Naive thymus-derived CD4-positive, alpha-beta T cell (primary cell): ENCODE data around the gene MIPEP. TPM values are rescaled to one million over a fixed set of nuclear protein-coding genes. Genes with fewer than 3 reads are reported as not detected.
A peak's percentile ranks its signal among the peaks of the same experiment; 100 is the strongest.

Experiments
- ATAC-seq: fragments of 150-1000 bp; cut with Tn5 transposase; 2 replicates; pipeline ENCODE4 v1.10.0; 2021; ENCODE audit warnings: mild to moderate bottlenecking, moderate library complexity
- CTCF ChIA-PET: fragments of 350-600 bp; sonication (Branson Sonifier 250); formaldehyde crosslinking; loops from one replicate; lab custom pipeline; 2021; ENCODE audit warnings: antibody characterized with exemption; lab: Charles Lee
- POLR2A ChIA-PET: fragments of 350-600 bp; sonication (Branson Sonifier 250); formaldehyde crosslinking; loops from one replicate; lab custom pipeline; 2021; ENCODE audit warnings: antibody characterized with exemption, inconsistent platforms; lab: Charles Lee
- DNase-seq, 9 donors: peaks; one replicate each; pipeline versions ENCODE4 v3.0.0 to v3.0.0-alpha.2; 2020 to 2022; ENCODE audit warnings: mixed read lengths in 1 of 9
- H3K27ac ChIP-seq: one replicate; pipeline ENCODE4 v1.7.0; 2013; ENCODE audit warnings: mild to moderate bottlenecking, low read depth, low read length, moderate library complexity
- H3K27me3 ChIP-seq, 2 donors: one replicate each; pipeline ENCODE4 v1.7.0; 2013; ENCODE audit warnings: low read length in 2 of 2, mild to moderate bottlenecking in 2 of 2, moderate library complexity in 2 of 2; ENCODE audit not compliant: control insufficient read depth in 2 of 2, insufficient read depth in 2 of 2
- H3K36me3 ChIP-seq, 3 experiments: 1 replicate in 2 of 3; 2 replicates in 1 of 3; pipeline ENCODE4 v1.7.0; 2013; ENCODE audit warnings: low read length in 3 of 3, mild to moderate bottlenecking in 3 of 3, moderate library complexity in 1 of 3; ENCODE audit not compliant: insufficient read depth in 3 of 3, control insufficient read depth in 2 of 3
- H3K4me1 ChIP-seq, 2 donors: one replicate each; pipeline ENCODE4 v1.7.0; 2013; ENCODE audit warnings: low read length in 2 of 2, mild to moderate bottlenecking in 2 of 2, moderate library complexity in 1 of 2; ENCODE audit not compliant: control insufficient read depth in 2 of 2, insufficient read depth in 2 of 2
- H3K4me3 ChIP-seq: 2 replicates; pipeline ENCODE4 v1.7.0; 2013; ENCODE audit warnings: mild to moderate bottlenecking, low read length
- H3K9me3 ChIP-seq, 3 experiments: 1 replicate in 2 of 3; 2 replicates in 1 of 3; pipeline ENCODE4 v1.7.0; 2013; ENCODE audit warnings: low read length in 3 of 3; ENCODE audit not compliant: control insufficient read depth in 2 of 3
- H3K27ac Mint-ChIP-seq, 9 donors: one replicate each; pipeline ENCODE4 v1.8.0; 2020 to 2022; ENCODE audit warnings: mixed read lengths in 9 of 9, mild to moderate bottlenecking in 8 of 9, moderate library complexity in 5 of 9, inconsistent platforms in 2 of 9
- H3K27me3 Mint-ChIP-seq, 5 donors: one replicate each; pipeline ENCODE4 v1.8.0; 2021 to 2022; ENCODE audit warnings: mixed read lengths in 5 of 5, mild to moderate bottlenecking in 1 of 5
- H3K36me3 Mint-ChIP-seq, 5 donors: one replicate each; pipeline ENCODE4 v1.8.0; 2020 to 2022; ENCODE audit warnings: mixed read lengths in 5 of 5, mild to moderate bottlenecking in 3 of 5, inconsistent platforms in 1 of 5
- H3K4me1 Mint-ChIP-seq, 7 donors: one replicate each; pipeline ENCODE4 v1.8.0; 2020 to 2022; ENCODE audit warnings: mixed read lengths in 7 of 7, mild to moderate bottlenecking in 3 of 7, inconsistent platforms in 1 of 7
- H3K4me3 Mint-ChIP-seq, 10 donors: one replicate each; pipeline ENCODE4 v1.8.0; 2020 to 2022; ENCODE audit warnings: mild to moderate bottlenecking in 10 of 10, mixed read lengths in 10 of 10, moderate library complexity in 6 of 10, inconsistent platforms in 2 of 10
- H3K9me3 Mint-ChIP-seq, 11 donors: one replicate each; pipeline ENCODE4 v1.8.0; 2020 to 2022; ENCODE audit warnings: mixed read lengths in 11 of 11, mild to moderate bottlenecking in 4 of 11, inconsistent platforms in 1 of 11, moderate library complexity in 1 of 11
- intact Hi-C, 2 donors: fragments of 100-400 bp; cut with micrococcal nuclease; formaldehyde crosslinking; loops; one replicate each; pipeline ENCODE4 v1.15.1; 2023
- polyA plus RNA-seq, 2 donors: library from polyadenylated mRNA; unstranded; fragments of 300-500 nt; fragmentation: Illumina TruSeq; gene quantifications; one replicate each; pipeline ENCODE4 v1.2.3, GENCODE V29; 2021
- total RNA-seq, 6 experiments: library from RNA in 5 of 6; stranded (reverse) in 5 of 6; gene quantifications; 1 replicate in 5 of 6; 2 replicates in 1 of 6; pipeline ENCODE4 v1.2.3 and lab custom pipeline; 2021 to 2026

Gene MIPEP
- total and polyA plus RNA-seq, 7 experiments from 2014 or later = 8.0 to 20.7 (median 9.5) TPM

DNA sequence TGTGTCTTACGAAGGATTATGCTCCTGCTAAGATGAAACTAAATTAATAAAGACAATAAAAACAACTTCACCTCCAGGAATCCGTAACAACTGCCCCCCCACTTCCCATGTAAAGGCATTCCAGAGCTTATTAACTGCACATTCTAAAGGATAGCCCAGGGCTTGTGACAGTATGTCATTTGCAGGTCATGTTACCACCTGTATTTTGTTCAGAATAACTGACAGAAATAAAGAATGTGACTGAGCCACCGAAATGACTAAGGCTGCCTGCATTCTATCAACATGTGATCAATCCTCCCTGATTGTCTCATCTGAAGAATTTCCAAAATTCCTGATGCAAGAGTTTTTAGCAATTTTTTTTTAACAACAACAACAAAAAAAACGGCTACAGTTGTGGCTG is 117.2 kb downstream of the MIPEP start:
- Mint-ChIP-seq H3K4me3 (no peak overlapping the region), H3K27ac (no peak overlapping the region), H3K36me3 (peaks cover 0 to 19% (median 9%) of the 10 kb centered on the region in 5 donors), H3K4me1 (peaks cover 0 to 25% (median 9%) of the 10 kb centered on the region in 7 donors), H3K27me3 (no peaks in the 10 kb centered on the region), H3K9me3 (no peaks in the 10 kb centered on the region)
- intact Hi-C loops = loop anchor here in 1 of 2 donors (10.0 kb wide), 1 partner anchor 197 kb away; the partner anchor contains the start of gene TNFRSF19
- Histone ChIP-seq H3K27me3 (peaks cover 0 to 2% of the 10 kb centered on the region in 2 donors), H3K27ac (no peak overlapping the region), H3K36me3 (no peaks in the 10 kb centered on the region), H3K4me3 (no peak overlapping the region), H3K4me1 (no peaks in the 10 kb centered on the region), H3K9me3 (no peaks in the 10 kb centered on the region)
- ATAC-seq = no peak
- ChIA-PET CTCF (no interaction called here), POLR2A (no interaction called here)
- DNase-seq = no peak

DNA sequence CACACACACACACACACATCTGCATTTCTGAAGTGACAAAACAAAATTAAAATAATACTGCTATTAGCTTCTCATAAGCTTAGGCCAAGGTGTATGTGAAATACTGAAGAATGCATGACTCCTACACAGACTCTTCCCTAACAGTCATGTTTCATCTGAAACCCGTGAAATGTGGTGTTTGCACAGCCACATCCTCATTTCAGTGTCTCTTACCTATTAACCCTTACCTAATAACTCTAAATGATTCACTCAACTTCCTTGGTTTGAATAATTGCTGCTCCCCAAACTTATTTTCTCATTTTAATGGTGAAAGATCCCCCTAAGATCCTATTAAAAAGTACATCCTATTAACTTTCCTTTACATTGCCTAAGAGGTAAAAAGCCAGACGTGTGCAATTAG is 117.6 kb downstream of the MIPEP start:
- Histone ChIP-seq H3K36me3 (no peaks in the 10 kb centered on the region), H3K27me3 (peaks cover 0 to 2% of the 10 kb centered on the region in 2 donors), H3K9me3 (no peaks in the 10 kb centered on the region), H3K27ac (no peak overlapping the region), H3K4me1 (no peaks in the 10 kb centered on the region), H3K4me3 (no peak overlapping the region)
- ATAC-seq (peak; percentile 34), DNase-seq (no peak)
- intact Hi-C loops = loop anchor here in 1 of 2 donors (10.0 kb wide), 1 partner anchor 197 kb away; the partner anchor contains the start of gene TNFRSF19
- Mint-ChIP-seq H3K4me3 (no peak overlapping the region), H3K27ac (no peak overlapping the region), H3K27me3 (no peaks in the 10 kb centered on the region), H3K9me3 (no peaks in the 10 kb centered on the region), H3K36me3 (peaks cover 0 to 19% (median 7%) of the 10 kb centered on the region in 5 donors), H3K4me1 (peaks cover 0 to 21% (median 9%) of the 10 kb centered on the region in 7 donors)
- ChIA-PET CTCF (no interaction called here), POLR2A (no interaction called here)

DNA sequence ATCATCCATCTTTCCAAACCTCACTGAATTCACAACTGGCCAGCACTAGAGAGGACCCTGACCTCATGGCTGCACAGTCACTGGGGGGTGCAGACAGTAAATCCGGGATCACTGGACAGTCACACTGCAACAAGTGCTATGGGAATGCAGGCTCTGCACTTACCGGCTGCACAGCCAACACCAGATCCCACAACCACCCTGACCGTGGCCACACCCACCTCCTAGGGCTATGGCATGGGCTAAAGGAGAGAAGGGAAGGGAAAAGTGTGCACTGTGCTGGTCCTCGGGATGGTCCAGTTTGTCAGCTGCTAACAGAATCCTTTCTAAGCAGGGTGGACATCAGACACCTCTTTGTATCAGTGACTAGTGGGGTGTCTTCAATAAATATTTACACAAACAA is 118.2 kb downstream of the MIPEP start:
- Histone ChIP-seq H3K4me1 (no peaks in the 10 kb centered on the region), H3K27ac (no peak overlapping the region), H3K4me3 (no peak overlapping the region), H3K9me3 (no peaks in the 10 kb centered on the region), H3K27me3 (peaks cover 0 to 2% of the 10 kb centered on the region in 2 donors), H3K36me3 (no peaks in the 10 kb centered on the region)
- Mint-ChIP-seq H3K4me3 (no peak overlapping the region), H3K27ac (no peak overlapping the region), H3K36me3 (peaks cover 0 to 14% (median 2%) of the 10 kb centered on the region in 5 donors), H3K9me3 (no peaks in the 10 kb centered on the region), H3K4me1 (peaks cover 0 to 16% (median 6%) of the 10 kb centered on the region in 7 donors), H3K27me3 (no peaks in the 10 kb centered on the region)
- CTCF ChIA-PET = no interaction called here
- POLR2A ChIA-PET = no interaction called here
- no peak for DNase-seq
- intact Hi-C loops = loop anchor here in 1 of 2 donors (10.0 kb wide), 1 partner anchor 196 kb away; the partner anchor contains the start of gene TNFRSF19
- no peak for ATAC-seq

DNA sequence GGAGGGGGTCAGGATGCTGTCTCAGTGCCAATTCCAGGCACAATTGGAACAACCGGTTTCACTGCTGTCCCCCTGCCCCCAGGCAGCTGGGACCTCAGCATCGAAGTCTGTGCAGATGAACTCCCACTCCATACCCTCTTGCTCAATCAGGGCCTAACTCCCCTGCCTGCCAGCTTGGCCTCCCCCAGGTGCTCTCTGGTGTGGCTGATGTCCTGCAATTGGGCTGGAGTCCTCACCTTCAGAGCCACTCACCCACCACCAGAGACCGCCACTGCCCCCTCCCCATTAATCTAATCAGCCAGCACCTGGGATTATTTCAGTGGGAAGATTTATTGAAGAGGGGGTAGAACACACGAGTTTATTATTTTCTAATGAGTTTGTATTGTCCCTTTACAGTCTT is 118.8 kb downstream of the MIPEP start:
- Mint-ChIP-seq H3K9me3 (no peaks in the 10 kb centered on the region), H3K36me3 (peaks cover 0 to 15% (median 0%) of the 10 kb centered on the region in 5 donors), H3K27me3 (no peaks in the 10 kb centered on the region), H3K4me3 (no peak overlapping the region), H3K27ac (no peak overlapping the region), H3K4me1 (peaks cover 0 to 16% (median 6%) of the 10 kb centered on the region in 7 donors)
- Histone ChIP-seq H3K4me1 (no peaks in the 10 kb centered on the region), H3K27ac (no peak overlapping the region), H3K4me3 (no peak overlapping the region), H3K36me3 (no peaks in the 10 kb centered on the region), H3K9me3 (no peaks in the 10 kb centered on the region), H3K27me3 (peaks cover 0 to 5% of the 10 kb centered on the region in 2 donors)
- POLR2A ChIA-PET = no interaction called here
- intact Hi-C loops = loop anchor here in 1 of 2 donors (10.0 kb wide), 1 partner anchor 196 kb away; the partner anchor contains the start of gene TNFRSF19
- DNase-seq (no peak), ATAC-seq (no peak)
- CTCF ChIA-PET = no interaction called here

DNA sequence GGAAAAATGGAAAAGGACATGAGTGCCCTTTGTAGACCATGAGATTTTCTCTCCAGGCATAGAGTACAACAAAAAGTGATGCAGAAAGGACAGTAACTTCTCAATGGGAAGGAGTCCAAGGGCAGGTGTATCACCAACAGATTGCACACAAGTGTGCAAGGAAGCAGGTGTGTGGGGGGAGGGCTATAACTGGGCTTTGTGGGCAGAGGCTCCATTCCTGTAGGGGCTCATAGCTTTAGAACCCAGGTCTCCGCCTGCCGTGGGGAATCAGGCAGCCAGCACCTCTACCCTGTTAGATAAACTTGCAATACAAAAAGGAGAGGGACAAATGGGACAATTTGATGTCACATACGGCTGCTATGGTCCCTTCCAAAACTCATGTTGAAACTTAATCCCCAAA is 119.8 kb downstream of the MIPEP start:
- intact Hi-C loops = no loop called here
- H3K4me3 ChIP-seq = no peak overlapping the region
- no peaks in the 10 kb centered on the region for H3K9me3 ChIP-seq
- ATAC-seq = no peak
- H3K27ac ChIP-seq = no peak overlapping the region
- Mint-ChIP-seq H3K27me3 (no peaks in the 10 kb centered on the region), H3K36me3 (peaks cover 0 to 17% (median 0%) of the 10 kb centered on the region in 5 donors), H3K9me3 (no peaks in the 10 kb centered on the region), H3K27ac (no peak overlapping the region), H3K4me3 (no peak overlapping the region), H3K4me1 (peaks cover 0 to 16% (median 6%) of the 10 kb centered on the region in 7 donors)
- POLR2A ChIA-PET = no interaction called here
- H3K27me3 ChIP-seq = peaks cover 0 to 6% of the 10 kb centered on the region in 2 donors
- CTCF ChIA-PET = no interaction called here
- no peaks in the 10 kb centered on the region for H3K36me3 ChIP-seq
- H3K4me1 ChIP-seq = no peaks in the 10 kb centered on the region
- no peak for DNase-seq

DNA sequence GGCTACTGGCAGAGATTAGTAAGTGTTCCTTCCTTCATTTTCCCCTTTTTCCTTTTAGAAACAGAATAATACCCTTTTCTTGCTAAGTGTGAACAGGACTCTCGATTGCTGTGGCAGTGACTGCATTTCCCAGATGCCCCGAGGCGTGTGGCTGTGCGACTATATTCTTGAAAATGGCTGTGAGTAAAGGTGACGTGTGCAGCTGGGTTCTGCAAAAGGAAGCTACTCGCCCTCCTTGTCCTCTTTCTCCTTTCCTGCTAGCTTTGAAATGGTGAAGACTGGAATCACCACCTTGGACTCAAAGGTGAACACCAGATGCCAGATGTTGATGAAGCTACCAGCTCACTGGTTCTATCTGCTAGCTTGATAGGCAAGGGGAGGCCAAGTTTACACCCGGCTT is 121.4 kb downstream of the MIPEP start:
- ChIA-PET CTCF (no interaction called here), POLR2A (interaction anchor here (0.7 kb wide), 1 partner anchor 498 kb away, joined by 3 read pairs; no protein-coding TSS in a partner anchor)

DNA sequence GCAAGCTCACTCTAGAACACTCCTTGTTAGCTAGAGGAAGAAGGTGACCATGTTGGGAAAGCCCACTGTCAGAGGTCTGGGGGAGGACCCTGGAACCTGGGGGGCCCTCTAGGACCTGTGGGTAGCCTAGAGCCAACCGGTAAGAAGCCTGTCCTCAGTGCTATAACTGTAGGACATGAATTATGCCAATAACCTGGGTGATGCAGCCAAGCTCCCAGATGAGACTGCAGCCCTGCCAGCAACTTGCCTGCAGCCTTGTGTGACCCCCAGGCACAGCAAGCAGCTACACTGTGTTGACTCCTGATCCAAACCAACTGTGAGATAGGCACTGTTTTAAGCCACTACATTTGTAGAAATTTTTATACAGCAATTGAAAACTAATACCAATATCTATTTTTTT is 122.3 kb downstream of the MIPEP start:
- no peaks in the 10 kb centered on the region for H3K9me3 Mint-ChIP-seq
- H3K27me3 ChIP-seq = peaks cover 0 to 3% of the 10 kb centered on the region in 2 donors
- H3K4me1 Mint-ChIP-seq = peaks cover 0 to 9% (median 4%) of the 10 kb centered on the region in 7 donors
- H3K27me3 Mint-ChIP-seq = no peaks in the 10 kb centered on the region
- no peak overlapping the region for H3K27ac Mint-ChIP-seq
- no peaks in the 10 kb centered on the region for H3K36me3 ChIP-seq
- H3K4me3 Mint-ChIP-seq = no peak overlapping the region
- ChIA-PET CTCF (interaction anchor here (0.8 kb wide), 1 partner anchor 12 kb away, joined by 3 read pairs; no protein-coding TSS in a partner anchor), POLR2A (no interaction called here)
- no peak overlapping the region for H3K27ac ChIP-seq
- H3K9me3 ChIP-seq = no peaks in the 10 kb centered on the region
- DNase-seq = no peak
- intact Hi-C loops = no loop called here
- no peaks in the 10 kb centered on the region for H3K4me1 ChIP-seq
- H3K4me3 ChIP-seq = no peak overlapping the region
- no peak for ATAC-seq
- H3K36me3 Mint-ChIP-seq = peaks cover 0 to 17% (median 0%) of the 10 kb centered on the region in 5 donors

More for the DNA sequence above, 121.4 kb downstream of the MIPEP start:
- ATAC-seq = no peak
- intact Hi-C loops = no loop called here
- Histone ChIP-seq H3K27ac (no peak overlapping the region), H3K9me3 (no peaks in the 10 kb centered on the region), H3K27me3 (peaks cover 0 to 3% of the 10 kb centered on the region in 2 donors), H3K4me1 (no peaks in the 10 kb centered on the region), H3K4me3 (no peak overlapping the region), H3K36me3 (no peaks in the 10 kb centered on the region)
- no peak for DNase-seq
- H3K4me1 Mint-ChIP-seq = peaks cover 0 to 13% (median 4%) of the 10 kb centered on the region in 7 donors
- no peaks in the 10 kb centered on the region for H3K9me3 Mint-ChIP-seq
- H3K36me3 Mint-ChIP-seq = peaks cover 0 to 17% (median 0%) of the 10 kb centered on the region in 5 donors
- H3K4me3 Mint-ChIP-seq = no peak overlapping the region
- H3K27me3 Mint-ChIP-seq = no peaks in the 10 kb centered on the region
- H3K27ac Mint-ChIP-seq = no peak overlapping the region
